HG03342 (cell line): ENCODE measurements around the gene ARHGEF25.

Source experiments
- ATAC-seq: cut with Tn5 transposase; IDR thresholded peaks from one replicate; pipeline ENCODE4 v1.9.1; 2021; ENCODE audit warnings: mild to moderate bottlenecking, moderate library complexity; ENCODE audit not compliant: unreplicated experiment

ARHGEF25 gene

DNA sequence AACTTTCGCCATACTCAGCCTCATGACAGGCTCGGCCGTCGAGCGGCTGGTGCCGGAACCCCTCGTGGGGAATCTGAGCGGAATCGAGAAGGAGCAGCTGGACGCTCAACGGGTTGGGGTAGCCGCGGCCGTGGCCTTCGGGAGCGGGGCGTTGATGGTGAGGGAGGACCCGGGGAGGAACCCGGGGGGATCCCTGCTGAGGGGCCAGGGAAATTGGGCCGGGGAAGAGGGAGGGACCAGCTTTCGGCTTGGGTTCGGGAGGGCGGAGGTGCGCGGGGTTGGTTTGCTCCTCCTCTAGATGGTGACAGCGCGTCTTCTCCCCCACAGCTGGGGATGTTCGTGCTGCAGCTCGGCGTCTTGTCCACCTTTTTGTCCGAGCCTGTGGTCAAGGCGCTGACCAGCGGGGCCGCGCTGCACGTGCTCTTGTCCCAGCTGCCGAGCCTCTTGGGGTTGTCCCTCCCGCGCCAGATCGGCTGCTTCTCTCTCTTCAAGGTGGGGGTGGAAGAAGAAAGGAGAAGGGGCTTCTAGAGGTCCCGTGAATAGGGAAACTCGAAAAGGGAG lies 9.8 kb downstream of the ARHGEF25 start:
- ATAC-seq: no peak

- ATAC-seq: no peak
Measured at GRCh38 chr12:57621497-57622292, 10.5 kb downstream of the ARHGEF25 start.

- ATAC-seq: no peak
Measured at GRCh38 chr12:57622293-57623245, 11.3 kb downstream of the ARHGEF25 start.

- ATAC-seq: no peak
Measured at GRCh38 chr12:57623385-57623784, 12.2 kb downstream of the ARHGEF25 start.

DNA sequence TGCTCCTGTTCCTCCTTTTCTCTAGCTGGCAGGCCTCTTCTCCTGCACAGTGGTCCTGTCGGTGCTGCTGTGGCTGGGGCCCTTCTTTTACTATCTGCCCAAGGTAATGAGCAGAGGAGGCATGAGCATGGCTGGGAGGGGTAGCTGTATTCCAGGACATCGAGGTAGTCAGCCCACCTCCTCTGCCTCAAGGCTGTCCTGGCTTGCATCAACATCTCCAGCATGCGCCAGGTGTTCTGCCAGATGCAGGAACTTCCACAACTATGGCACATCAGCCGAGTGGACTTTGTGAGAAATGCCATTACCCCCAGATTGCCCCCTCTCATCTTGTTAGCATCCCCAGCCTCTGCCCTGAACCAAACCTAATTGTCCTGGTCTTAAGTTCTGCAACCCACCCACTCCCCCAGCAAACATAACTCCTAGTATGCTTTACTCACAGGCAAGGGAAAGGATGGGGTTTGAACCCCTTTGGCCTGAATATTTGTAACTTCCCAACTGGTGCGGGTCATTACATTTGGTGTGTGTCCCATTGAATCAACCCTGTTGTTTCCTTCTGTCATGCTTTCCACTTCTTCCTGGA lies 12.7 kb downstream of the ARHGEF25 start:
- no peak for ATAC-seq

DNA sequence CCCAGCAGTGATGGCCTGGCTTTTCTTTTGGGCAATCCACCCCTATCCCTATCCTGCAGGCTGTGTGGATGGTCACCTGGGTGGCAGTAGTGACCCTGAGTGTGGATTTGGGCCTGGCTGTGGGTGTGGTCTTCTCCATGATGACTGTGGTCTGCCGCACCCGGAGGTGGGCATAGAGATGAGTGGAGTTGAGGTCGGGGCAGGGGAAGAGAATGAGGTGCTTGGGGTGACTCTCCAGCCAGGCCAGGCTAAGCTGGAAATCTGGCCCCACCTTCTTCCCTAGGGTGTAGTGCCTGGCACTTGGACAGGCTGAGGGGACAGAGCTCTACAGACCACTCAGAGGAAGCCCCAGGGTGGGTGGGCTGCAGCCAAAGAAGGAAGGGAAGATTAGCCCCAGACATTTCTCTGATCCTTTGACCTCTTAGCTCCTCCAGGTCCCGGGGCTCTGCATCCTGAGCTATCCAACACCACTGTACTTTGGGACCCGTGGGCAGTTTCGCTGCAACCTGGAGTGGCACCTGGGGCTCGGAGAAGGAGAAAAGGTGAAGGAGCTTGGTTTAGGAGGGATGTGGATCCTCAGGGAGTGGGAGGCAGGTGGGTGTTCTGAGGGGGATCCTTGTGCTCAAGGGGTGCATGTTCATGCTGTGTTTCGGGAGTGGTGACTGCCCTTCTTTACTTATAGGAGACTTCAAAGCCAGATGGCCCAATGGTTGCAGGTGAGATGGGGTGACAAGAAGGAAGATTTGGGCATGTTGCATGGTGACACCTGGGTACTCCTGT lies 13.4 kb downstream of the ARHGEF25 start:
- no peak for ATAC-seq

DNA sequence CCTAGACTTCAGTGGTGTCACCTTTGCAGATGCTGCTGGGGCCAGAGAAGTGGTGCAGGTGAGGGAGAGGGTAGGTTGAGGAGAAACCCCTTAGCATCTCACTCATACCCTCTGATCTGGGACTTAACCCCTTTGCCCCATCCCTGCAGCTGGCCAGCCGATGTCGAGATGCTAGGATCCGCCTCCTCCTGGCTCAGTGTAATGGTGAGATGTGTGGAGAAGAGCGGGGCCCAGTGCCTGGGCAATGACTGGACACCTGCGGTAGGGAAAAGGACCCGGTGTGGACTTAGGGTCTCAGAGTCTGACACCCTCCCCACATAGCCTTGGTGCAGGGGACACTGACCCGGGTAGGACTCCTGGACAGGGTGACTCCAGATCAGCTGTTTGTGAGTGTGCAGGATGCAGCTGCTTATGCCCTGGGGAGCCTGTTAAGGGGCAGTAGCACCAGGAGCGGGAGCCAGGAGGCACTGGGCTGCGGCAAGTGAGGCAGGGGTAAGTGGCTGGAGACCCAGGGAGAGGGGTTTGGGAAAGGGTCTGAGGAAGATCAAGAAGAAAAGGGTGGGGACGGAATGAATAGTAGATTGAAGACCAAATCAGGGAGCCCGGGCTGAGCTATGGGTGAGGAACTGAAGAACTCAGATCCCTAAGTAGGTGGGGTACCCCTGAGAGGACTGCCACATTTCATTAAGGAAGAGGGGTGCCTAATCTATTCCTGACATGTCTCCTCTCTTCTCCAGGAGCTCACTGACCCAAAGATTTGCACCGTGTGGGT lies 14.2 kb downstream of the ARHGEF25 start:
- no peak for ATAC-seq

DNA sequence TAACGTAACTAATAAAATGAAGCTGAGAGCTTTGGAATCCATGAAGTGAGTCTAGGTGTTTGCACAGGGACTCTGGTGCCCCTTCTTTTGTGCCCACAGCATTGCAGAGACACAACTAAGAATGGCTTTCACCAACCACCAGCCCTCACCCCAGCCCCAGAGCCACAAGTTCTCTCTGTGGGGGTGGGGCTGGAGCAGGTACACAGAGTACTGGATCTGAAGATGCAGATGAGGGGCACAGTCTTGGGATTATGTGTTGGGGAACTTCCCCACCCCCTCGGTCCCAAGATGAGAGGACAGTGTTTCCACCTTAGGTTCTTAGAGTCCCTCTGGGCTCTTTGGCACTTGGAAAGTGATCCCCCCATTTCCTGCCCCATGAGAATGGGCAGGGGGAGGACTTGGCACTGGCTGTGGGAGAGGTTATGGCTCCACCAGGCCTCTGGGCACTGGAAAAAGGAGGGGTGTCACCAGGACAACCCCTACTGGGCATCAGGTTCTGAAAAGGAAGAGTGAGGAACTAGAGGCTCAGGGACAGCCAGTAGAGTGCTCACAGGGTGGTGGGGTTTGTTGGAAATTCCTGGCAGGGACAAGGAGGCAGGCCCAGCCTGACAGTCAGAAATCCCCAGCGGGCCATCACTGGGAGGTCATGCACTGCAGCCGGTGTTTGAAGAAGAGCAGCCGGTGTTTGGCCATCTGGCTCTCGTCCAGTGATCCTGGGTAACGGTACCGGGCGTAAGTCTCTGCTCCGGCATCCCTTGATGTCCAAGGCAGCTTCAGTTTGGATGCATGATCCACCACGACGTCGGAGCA lies 15.1 kb downstream of the ARHGEF25 start:
- ATAC-seq: no peak

- ATAC-seq: no peak
Measured at GRCh38 chr12:57626921-57627445, 15.7 kb downstream of the ARHGEF25 start.

DNA sequence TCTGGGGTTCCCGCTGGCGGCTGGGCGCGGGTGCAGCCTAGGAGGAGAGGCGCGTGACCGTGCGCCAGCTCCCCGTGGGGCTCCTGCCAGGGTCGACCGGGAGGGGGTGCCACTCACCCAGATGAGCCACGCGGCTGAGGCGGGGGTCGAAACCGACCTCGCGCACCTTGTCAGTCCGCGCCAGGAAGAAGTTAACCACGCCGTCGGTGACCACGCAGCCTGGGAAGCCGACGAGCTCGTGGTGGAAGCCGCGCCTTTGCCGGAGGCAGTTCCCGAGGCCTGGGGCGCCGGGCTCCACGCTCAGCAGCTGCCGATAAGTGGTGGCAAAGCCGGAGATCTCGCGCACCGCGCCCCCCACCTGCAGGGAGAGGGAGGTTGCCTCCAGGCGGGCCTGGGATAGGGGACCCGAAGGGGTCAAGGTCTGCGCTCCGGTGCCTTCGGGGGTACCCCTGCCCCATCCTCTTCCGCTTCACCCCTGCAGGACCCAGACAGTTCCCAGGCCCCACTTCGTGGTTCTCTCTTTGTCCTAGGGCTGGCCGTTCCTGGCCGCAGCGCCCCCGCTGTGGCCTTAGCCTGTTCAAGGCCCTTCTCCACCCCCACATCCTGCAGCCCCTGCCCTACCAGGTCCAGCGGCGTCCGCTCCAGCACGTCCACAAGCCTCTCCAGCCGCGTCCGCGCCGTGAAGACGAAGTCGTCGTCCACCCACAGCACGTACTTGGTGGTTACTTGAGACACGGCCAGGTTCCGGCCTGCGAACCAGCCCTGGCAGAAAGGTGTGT lies 16.5 kb downstream of the ARHGEF25 start:
- no peak for ATAC-seq

DNA sequence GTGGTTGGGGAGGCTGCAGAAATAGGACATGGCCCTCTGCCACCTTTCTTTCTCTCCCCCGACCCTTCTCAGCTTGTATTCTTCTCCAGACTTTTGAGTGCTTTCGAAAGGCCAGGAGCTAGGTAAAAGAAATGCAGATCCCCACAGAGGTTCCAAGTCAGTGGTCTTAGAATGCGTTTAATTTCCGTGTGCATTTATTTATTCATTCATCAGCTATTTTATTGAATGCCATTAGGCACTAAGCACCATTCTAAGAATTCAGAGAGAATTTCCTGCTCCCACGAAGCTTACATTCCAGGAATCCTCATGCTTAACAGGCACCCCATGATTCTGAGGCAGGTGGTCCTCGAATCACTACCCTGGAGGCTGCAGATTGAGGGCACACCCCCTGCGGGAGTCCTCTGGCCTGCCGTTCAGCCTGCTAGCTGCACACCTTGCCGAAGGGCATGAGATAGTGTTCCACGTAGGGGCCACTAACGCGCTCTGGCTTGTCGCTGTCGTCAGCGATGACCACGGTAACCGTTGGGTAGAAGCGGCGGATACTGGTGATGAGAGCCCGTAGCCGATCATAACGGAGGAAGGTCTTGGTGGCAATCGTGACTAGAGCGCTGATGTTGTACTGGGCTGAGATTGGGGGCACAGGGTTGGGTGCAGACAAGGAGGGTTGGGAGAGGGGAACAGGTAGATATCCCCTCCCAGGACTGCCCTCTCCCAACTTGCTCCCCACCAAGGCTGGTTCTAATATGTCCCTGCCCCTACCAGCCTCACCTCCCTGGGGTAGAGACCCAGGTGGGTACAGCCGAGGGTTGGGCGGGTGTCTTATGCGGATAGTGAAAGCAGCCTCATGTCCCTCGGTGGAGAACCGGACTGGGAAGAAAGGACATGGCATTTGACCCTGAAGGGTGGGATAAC lies 17.3 kb downstream of the ARHGEF25 start:
- no peak for ATAC-seq

DNA sequence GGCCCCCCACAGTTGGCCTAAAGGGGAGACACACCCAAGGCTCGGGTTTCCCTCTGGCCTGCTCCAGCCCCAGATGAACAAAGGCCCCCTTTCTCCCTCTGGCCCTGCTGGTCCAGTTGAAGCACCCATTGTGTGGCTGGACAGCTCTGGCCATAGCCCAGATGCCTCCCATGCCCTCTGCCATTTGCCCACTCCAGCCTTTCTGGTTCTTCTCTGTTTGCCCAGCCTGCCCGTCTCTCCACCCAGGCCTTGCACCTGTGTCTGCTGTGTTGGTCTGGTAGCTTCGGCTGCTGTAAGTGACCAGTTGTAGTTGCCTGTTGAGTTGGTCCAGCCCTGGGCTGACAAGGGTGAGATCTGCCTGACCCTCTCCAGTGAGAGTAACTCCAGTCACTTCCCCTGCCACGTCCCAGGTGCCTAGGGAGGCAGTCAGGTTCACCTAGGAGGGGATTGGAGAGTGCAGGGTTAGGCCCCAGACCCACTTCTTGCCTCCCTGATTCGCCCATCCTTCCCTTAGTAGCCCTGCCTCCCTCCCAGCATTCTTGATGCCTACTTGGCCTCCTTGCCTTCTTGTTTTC lies 18.7 kb downstream of the ARHGEF25 start:
- no peak for ATAC-seq

- ATAC-seq: no peak
Measured at GRCh38 chr12:57630891-57631433, 19.7 kb downstream of the ARHGEF25 start.

DNA sequence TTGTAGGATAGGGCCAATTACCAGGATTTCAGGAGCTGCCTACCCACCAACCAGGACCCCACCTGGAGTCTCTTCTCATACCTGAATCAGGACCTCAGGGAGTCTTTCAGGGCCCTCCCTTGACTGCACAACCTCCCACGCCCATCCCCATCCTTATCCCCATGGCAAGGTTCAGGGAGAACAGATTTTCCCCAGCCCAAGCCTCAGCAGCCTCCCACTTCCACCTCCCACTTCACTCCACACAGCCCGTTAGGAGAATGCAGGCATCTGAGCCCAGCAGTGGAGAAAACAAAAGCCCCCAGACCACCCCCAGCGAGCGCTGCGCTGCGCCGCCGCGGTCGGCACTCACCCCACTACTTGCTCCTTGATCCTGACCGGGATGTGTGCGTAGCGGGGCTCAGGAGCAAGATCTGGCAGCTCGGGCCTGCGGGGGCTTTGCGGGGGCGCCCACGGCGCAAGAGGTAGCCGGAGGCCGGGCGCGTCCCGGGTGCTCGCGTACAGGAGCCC lies 20.4 kb downstream of the ARHGEF25 start:
- no peak for ATAC-seq

- ATAC-seq: no peak
Measured at GRCh38 chr12:57632073-57632957, 21.1 kb downstream of the ARHGEF25 start.
